GM18909 (cell line): ENCODE data around the gene FAM114A2.
"Not testable (repeated sequence)": the region's sequence is repeated elsewhere in the genome, so short reads cannot be mapped to it uniquely, and the experiment has no call there.

Experiments
- ATAC-seq: cut with Tn5 transposase; IDR thresholded peaks from one replicate; pipeline ENCODE4 v1.9.1; 2021; ENCODE audit warnings: mild to moderate bottlenecking; ENCODE audit not compliant: unreplicated experiment, poor library complexity

FAM114A2 gene

DNA sequence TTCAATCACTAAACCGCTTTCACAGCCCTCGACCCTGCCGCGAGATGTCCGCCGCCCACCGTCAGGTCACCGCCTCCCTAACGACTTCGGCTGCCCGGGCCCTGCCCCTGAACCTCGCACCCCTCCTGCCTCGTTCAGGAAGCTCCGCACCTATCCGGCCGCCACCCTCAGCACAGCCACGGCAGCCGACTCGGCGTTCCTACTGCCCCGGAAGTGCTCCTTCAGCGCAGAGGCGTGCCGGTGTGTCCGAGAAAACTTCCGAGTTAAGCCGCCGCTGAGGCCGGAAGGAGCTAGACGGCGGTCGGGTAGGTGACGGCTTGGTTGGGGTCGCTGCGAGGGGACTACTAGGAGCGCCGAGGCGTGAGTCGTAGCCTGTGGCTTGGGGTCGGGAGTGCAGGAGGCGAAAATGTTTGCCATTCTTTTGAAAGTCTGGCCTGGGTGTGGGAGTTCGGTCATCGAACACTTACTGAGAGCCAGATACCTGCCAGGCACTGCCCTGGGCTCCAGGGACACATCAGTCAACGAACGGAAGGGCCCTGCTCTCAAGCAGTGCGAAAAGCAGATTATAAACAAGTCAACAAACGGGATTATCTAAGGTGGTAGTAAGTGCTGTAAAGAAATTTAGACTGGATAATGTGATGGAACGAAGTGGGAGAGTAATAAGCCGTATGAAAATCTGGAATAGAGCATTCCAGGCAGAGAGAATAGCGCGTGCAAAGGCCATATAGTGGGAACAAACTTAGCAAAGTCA, at the start of gene FAM114A2, which contains the start of gene MFAP3:
Gene FAM114A2, minus strand, starts transcription at position 204 of the 751 bp plus-strand sequence. CDS start 3,957 bp downstream, outside the sequence.
Gene MFAP3, plus strand, starts transcription at position 261 of the 751 bp plus-strand sequence. CDS start 10,756 bp downstream, outside the sequence.
- ATAC-seq = peak; percentile 99

DNA sequence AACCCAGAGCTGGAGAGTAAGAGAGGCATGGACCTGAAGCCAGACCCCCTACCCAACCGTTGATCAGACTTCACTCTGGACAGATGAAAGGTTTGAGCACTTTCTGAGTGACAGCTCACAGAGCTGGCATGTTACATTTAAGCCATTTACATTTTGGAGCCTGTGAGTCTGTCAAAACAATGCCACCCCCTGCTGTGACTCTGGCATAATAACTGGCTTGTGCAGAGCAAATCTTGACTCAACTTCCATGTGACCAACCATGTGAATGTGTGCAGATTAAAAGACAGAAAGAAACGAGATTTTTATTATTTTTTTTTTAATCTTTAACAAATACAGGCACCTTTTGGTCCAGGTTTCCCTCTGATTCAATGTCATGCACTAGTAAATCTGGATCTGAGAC, 48.5 kb upstream of the FAM114A2 start:
- ATAC-seq = no peak

- no peak for ATAC-seq
Observed at GRCh38 chr5:154086641-154087040, 47.9 kb upstream of the FAM114A2 start.

GRCh38 chr5:154086146-154086545, 47.4 kb upstream of the FAM114A2 start:
- no peak for ATAC-seq

DNA sequence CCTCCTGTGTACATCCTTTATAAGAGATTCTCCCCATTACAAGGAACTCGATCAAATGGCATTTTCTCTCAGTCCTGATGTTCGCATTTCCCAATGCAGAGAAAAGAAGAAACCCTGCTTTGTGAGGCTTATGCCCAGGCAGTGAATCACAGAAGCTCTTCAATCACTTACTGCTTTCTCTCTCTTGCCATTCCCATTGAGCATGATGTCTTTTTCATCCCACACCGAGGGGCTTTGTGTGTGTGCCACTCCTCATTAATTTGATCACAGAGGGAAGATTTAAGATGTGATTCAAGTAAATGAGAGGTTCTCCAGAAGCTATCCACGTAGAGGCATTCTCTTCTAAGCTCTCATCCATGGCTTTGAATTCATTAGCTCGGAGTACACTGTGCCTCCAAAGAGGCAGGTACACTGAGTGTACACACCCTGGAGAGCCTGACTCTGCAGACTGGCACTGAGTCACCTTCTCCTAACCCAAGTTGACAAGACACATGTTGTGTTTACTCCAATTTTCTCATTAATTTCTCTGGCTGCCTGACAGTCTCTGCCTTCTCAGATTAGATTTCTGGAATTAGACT, 45.4 kb upstream of the FAM114A2 start:
- no peak for ATAC-seq

- ATAC-seq = no peak
Observed at GRCh38 chr5:154081246-154081645, 42.5 kb upstream of the FAM114A2 start.

DNA sequence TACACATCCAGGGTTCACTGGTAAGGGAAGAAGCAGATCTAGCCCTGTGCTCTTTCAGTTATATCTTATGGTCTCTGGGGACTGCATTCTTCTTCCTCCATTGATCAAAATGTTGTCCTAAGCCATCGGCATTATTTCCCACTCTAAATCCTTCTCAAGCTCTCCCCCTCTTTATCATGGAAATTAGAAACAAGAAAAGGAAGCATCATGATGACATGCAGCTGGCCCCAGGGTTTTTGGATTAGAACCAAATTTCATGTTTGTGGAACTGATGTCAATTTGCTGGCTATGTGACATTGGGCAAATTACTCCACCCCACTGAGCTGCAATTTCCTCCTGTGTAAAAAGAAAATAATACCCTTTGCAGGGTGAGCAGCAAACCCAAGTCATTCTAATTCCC, 39.6 kb upstream of the FAM114A2 start:
- ATAC-seq = no peak

DNA sequence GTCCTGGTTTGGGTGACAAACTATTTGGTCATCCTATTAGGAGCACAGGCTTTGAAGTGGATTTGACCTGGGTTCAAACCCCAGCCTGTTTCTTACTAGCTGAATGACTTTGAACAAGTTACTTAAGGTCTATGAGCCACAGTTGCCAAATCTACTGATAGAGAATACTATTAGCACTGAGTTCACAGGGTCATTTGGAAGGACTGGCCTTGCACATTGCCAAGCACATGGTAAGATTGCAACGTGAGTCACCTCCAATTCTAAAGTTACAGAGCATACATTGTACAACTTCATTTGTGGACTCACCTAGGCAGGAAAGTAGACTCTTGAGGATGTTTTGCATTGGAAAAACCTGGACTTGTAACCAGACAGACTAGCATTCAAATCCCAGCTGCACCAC, 39.0 kb upstream of the FAM114A2 start:
- no peak for ATAC-seq

DNA sequence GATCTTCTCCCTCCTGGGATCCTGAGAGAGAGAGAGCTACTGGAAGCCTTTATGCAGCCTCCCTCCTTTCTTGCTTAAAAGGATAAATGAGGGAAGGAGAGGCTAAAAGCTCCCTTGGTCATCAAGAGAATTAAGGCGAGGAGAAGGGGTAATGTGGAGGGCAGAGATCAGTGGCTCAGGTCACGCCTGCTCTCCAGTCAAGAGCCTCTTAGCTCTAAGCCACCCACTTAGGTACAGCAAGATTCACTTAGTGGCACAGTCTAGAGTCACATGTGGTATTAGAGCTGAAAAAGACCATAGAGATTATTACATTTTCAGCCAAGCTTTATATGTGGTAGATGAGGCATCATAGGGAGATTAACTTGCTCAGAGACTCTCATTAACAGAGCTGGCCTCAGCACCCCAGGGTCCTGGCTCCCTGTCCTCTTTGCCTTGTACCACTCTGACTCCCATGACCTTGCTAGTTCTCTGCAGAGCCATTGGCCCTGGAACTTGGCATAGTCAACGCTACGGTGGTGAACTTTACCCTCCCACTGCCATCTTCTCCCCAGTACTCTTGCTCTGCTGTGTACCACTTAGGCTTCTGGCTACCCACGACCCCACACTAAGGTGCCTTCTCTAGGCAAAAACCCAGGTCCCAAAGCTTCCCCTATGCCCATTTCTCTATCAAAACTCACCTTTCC, 37.7 kb upstream of the FAM114A2 start:
- ATAC-seq = no peak

DNA sequence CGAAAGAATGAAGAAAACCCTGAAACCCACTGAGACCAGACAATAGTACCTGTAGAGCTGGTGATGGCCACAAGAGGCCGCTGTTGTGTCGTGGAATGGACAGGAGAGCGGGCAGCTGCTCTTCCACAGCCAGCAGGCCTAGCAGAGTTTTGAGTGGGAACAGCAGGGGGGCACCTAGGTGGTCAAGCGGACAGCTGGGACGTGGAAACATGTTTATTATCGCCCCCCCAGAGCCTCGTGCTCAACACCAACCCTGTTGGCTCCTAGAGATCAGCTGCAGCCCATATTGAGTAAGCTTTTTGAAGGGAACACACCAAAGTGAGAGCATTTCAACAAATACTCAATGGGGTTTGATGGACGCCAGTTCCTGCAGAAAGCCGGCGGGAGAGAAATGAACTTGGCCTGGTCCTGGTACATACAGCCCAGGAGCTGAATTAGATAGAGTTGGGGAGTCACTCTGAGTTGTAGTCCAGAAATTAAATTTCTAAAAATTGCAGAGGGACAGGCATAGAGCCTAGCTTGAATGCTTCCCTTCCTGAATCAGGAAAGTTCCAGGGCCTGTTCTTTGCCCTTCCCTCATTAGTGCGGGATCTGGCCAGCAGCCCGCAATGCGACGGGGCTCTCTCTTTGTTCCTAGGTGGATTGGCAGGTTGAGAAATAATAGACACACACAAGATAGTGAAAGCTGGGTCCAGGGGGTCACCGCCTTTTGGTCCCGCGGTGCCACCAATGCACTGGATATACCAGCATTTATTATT, 33.9 kb upstream of the FAM114A2 start:
- ATAC-seq = peak; percentile 97

DNA sequence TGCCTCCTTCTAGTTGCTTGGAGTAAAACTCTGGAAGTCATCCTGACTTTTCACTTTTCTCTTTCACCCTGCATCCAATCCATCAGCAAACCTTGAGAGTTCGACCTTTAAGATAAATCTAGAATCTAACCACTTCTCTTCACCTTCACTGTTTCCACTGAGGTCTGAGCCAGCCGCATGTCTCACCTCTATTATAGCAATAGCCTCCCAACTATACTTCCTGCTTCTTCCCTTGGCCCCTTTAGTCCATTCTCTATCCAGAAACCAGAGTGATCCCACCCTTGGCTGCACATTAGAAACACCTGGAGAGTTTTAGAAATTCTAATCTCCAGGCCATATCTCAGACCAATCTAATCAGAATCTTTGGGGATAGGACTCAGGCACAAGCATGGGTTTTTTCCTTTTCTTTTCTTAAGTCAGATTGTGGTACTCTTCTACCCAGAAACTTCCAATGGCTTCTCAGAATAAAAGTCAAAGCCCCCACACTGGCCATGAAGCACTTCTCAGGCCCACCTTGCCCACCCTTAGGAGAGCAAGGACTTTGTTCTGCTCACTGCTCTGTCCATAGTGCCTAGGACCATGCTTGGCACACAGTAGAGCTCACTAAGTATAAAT, 33.2 kb upstream of the FAM114A2 start:
- peak; percentile 28 for ATAC-seq

DNA sequence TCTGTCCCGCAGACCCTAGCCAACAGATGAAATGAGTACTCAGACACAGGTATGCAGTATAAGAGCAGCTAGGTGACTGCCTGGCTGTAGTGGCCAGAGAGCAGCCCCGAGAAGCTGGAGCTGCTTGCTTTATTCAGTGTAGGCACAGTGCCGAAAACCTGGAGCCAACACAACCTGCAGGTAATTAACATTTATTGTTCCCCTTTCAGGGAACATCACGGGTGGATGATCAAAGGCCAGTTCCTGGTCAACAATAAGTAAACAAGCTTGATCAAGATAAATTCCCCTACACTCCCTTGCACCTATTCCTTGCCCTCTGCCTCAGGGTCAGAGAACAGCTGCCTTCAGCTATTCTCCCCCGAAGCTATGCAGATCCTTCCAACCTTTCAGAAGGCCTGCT, 31.1 kb upstream of the FAM114A2 start:
- not testable (repeated sequence) for ATAC-seq

GRCh38 chr5:154065971-154066370, 27.3 kb upstream of the FAM114A2 start:
- ATAC-seq = no peak

DNA sequence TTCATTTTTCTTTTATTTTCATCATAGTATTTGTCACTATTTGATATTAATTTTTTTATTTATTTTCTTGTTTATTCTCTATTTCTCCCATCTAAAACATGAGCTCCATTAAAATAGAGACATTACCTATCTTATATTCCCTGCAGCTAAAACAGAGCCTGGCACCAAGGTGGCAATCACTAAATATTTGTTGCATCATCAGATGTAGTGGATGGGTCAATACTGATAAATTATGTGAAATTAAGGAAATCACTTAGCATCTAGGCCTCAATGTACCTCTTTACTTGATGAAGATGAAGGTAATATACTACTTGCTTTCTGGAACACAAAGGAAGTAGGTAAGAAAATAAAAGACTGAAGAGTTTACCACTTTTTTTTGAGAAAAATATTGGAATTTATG, 24.7 kb upstream of the FAM114A2 start:
- no peak for ATAC-seq

- no peak for ATAC-seq
Observed at GRCh38 chr5:154060606-154061005, 21.9 kb upstream of the FAM114A2 start.

DNA sequence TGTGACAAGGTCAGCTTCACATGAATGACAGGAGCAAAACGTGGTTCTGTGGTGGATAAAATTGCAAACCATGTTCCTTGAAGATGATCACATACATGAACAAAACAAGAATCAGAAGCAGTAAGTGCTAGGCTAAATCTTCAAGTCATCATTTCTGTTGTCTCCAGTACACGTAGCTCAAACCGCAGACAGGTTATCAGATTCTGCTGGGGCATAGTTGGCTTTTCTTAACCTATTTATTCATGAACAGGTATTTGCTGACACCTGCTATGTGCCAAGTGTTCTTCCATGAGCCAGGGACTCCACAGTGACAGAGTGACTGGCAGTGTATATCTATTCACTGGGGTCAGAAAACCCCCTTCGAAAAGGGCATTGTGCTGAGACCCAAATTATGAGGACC, 20.9 kb upstream of the FAM114A2 start:
- ATAC-seq = no peak

- peak; percentile 76 for ATAC-seq
Observed at GRCh38 chr5:154059039-154059430, 20.3 kb upstream of the FAM114A2 start.

DNA sequence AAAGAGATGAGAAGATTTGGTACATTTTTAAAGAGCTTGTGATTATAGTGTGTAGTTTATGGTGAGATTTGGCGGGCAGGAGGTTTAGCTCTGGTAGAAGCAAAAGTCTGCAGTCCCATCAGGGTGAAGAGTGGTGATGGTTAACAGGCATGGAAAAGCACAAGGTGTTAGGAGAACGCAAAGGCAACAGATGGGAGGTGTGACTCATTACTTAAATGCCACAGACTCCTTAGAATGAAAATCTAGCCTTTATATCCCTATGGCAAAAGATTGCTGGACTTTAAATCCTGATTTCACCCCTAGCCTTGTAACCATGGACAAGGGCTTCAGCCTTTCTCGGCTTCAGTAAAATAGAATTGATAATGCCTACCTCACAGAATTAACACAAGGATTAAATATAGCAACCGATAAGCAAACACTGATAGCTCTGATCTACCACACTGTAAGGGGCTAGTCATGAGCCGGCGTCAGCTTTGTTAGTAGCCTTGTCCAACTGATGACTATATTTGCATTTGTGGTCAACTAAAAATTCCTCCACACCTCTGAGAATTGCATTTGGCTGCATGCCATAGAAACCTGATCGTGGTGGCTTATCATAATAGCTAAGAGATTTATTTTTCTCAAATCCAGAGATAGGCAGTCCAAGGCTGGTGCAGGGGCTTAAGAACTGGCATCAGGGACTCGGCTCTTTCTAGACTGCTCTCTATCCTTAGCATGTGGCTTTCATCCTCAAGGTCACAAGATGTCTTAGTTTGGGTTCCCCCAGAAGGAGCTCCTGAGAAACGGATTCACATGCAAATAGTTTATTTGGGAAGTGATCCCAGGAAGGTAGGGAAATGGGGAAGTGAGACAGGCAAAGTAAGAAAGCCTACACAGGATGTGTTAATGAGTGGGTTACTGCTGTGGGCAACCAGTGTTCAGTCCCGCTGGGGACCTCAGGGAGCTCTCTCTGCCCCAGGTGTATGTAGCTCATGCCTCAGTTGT, 19.6 kb upstream of the FAM114A2 start:
- peak; percentile 77 for ATAC-seq

DNA sequence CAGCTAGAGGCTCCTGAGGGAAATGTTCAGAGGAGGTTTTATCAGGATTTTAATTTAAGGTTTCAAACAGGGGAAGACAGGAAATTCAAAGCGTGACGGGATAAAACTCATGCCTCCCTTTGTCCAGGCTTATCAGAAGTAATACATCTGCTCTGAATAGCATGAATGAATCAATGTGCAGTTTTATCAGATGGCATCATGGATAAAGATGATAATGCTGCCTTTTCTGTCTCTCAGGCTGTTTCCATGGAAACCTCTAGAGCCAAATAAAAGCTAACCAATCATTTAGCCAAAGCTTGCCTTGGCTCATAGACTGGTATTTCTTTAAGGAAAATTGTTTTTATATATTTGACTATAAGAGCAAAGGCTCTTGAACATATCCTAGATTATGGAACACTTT, 16.5 kb upstream of the FAM114A2 start:
- no peak for ATAC-seq
